Measurements from ENCODE around the gene CAMK2A. TPM values are rescaled to one million over a fixed set of nuclear protein-coding genes. Genes with fewer than 3 reads are reported as not detected.

The CAMK2A gene
- total RNA-seq, 1 donor from 2014 or later = 1.5 TPM

- Histone ChIP-seq H3K4me1 (peaks cover 18% of the 10 kb centered on the region), H3K36me3 (no peaks in the 10 kb centered on the region), H3K27me3 (no peaks in the 10 kb centered on the region), H3K4me3 (no peak overlapping the region), H3K9me3 (no peaks in the 10 kb centered on the region), H3K27ac (peak overlapping the region; percentile 71)
- peak; percentile 55 for ATAC-seq
- intact Hi-C loops (cut with DNase I) = no loop called here
- DNase-seq = peak; percentile 73
- no peak for TF ChIP-seq CTCF (IDR thresholded peaks at IDR 0.05)
These were observed 109.1 kb downstream of the CAMK2A start for GRCh38 chr5:150180241-150181026.

GRCh38 chr5:150179019-150179620 lies 110.5 kb downstream of the CAMK2A start:
- no peak for TF ChIP-seq CTCF (IDR thresholded peaks at IDR 0.05)
- Histone ChIP-seq H3K36me3 (no peaks in the 10 kb centered on the region), H3K9me3 (no peaks in the 10 kb centered on the region), H3K4me1 (peaks cover 18% of the 10 kb centered on the region), H3K27me3 (no peaks in the 10 kb centered on the region), H3K27ac (peak overlapping the region; percentile 71), H3K4me3 (no peak overlapping the region)
- intact Hi-C loops (cut with DNase I) = no loop called here
- no peak for DNase-seq
- ATAC-seq = no peak

- H3K9me3 ChIP-seq = no peaks in the 10 kb centered on the region
- no peaks in the 10 kb centered on the region for H3K27me3 ChIP-seq
- no peaks in the 10 kb centered on the region for H3K36me3 ChIP-seq
- H3K4me3 ChIP-seq = no peak overlapping the region
- TF ChIP-seq CTCF (IDR thresholded peaks at IDR 0.05) = no peak
- peaks cover 18% of the 10 kb centered on the region for H3K4me1 ChIP-seq
- H3K27ac ChIP-seq = no peak overlapping the region
- intact Hi-C loops (cut with DNase I) = no loop called here
- DNase-seq = no peak
- ATAC-seq = no peak
These were observed 111.3 kb downstream of the CAMK2A start for GRCh38 chr5:150178262-150178661.

- TF ChIP-seq CTCF (IDR thresholded peaks at IDR 0.05) = no peak
- no peaks in the 10 kb centered on the region for H3K9me3 ChIP-seq
- no peaks in the 10 kb centered on the region for H3K27me3 ChIP-seq
- DNase-seq = no peak
- H3K4me3 ChIP-seq = no peak overlapping the region
- H3K36me3 ChIP-seq = no peaks in the 10 kb centered on the region
- H3K4me1 ChIP-seq = peaks cover 18% of the 10 kb centered on the region
- no peak for ATAC-seq
- no peak overlapping the region for H3K27ac ChIP-seq
- intact Hi-C loops (cut with DNase I) = no loop called here
These were observed 111.9 kb downstream of the CAMK2A start for GRCh38 chr5:150177721-150178120.

GRCh38 chr5:150176745-150177477 lies 112.7 kb downstream of the CAMK2A start:
- Histone ChIP-seq H3K36me3 (no peaks in the 10 kb centered on the region), H3K4me1 (peaks cover 18% of the 10 kb centered on the region), H3K4me3 (no peak overlapping the region), H3K27ac (no peak overlapping the region), H3K9me3 (no peaks in the 10 kb centered on the region), H3K27me3 (no peaks in the 10 kb centered on the region)
- intact Hi-C loops (cut with DNase I) = no loop called here
- no peak for DNase-seq
- ATAC-seq = no peak
- TF ChIP-seq CTCF (IDR thresholded peaks at IDR 0.05) = no peak
